Measurements from ENCODE around the gene FRMD3.

- TF ChIP-seq CTCF (IDR thresholded peaks at IDR 0.05; ENCODE audit: low read depth, low read length, missing input control) (no peak), TAF1 (conservative IDR thresholded peaks at IDR 0.05) (no peak), YY1 (IDR thresholded peaks at IDR 0.05) (no peak)
Measured at GRCh38 chr9:83434254-83434653, 103.9 kb downstream of the FRMD3 start.
